Neural cell (in vitro differentiated cells): ENCODE results near the gene GNE. TPM values are rescaled to one million over a fixed set of nuclear protein-coding genes. Genes with fewer than 3 reads are reported as not detected.
A peak's percentile ranks its signal among the peaks of the same experiment; 100 is the strongest.

Experiments used
- H2AFZ ChIP-seq: fragments of 200-600, 300-800 bp; sonication (generic), shearing (Covaris generic); 2 replicates; pipeline ENCODE4 v1.6.0; 2014; ENCODE audit warnings: low read depth, mild to moderate bottlenecking, antibody characterized with exemption, low read length, moderate library complexity
- H3F3A ChIP-seq: fragments of 200-600 bp; shearing (Covaris generic); 2 replicates; pipeline ENCODE4 v1.6.1; 2016; ENCODE audit warnings: mild to moderate bottlenecking, moderate library complexity, mixed read lengths, antibody characterized with exemption, low read length; ENCODE audit not compliant: insufficient read depth, poor library complexity, severe bottlenecking
- H3K27ac ChIP-seq: fragments of 200-600, 300-800 bp; sonication (generic), shearing (Covaris generic); 2 replicates; pipeline ENCODE4 v1.5.1; 2014; ENCODE audit warnings: mild to moderate bottlenecking, low read length, moderate library complexity
- H3K27me3 ChIP-seq: fragments of 300-800, 200-600 bp; sonication (generic), shearing (Covaris generic); 2 replicates; pipeline ENCODE4 v1.6.0; 2014; ENCODE audit warnings: mild to moderate bottlenecking, low read depth, low read length, moderate library complexity; ENCODE audit not compliant: insufficient read depth
- H3K36me3 ChIP-seq: fragments of 300-800, 200-600 bp; sonication (generic), shearing (Covaris generic); 2 replicates; pipeline ENCODE4 v1.5.1; 2014; ENCODE audit warnings: mild to moderate bottlenecking, antibody characterized with exemption, low read length, moderate library complexity; ENCODE audit not compliant: insufficient read depth
- H3K4me2 ChIP-seq: fragments of 300-800, 200-600 bp; sonication (generic), shearing (Covaris generic); 2 replicates; pipeline ENCODE4 v1.6.0; 2014; ENCODE audit warnings: mild to moderate bottlenecking, low read length
- H3K4me3 ChIP-seq: fragments of 300-800, 200-600 bp; sonication (generic), shearing (Covaris generic); 2 replicates; pipeline ENCODE4 v1.5.1; 2014; ENCODE audit warnings: mild to moderate bottlenecking, low read length, moderate library complexity
- H3K79me2 ChIP-seq: fragments of 200-600 bp; shearing (Covaris generic); replicated peaks from 2 replicates; pipeline ENCODE4 v1.6.0; 2014; ENCODE audit warnings: mild to moderate bottlenecking, low read length, moderate library complexity; ENCODE audit not compliant: insufficient read depth
- H3K9ac ChIP-seq: fragments of 300-800, 200-600 bp; sonication (generic), shearing (Covaris generic); 2 replicates; pipeline ENCODE4 v1.6.1; 2016; ENCODE audit warnings: mild to moderate bottlenecking, low read length, mixed read lengths
- H3K9me2 ChIP-seq: fragments of 200-600 bp; shearing (Covaris generic); 2 replicates; pipeline ENCODE4 v1.6.1; 2016; ENCODE audit warnings: mild to moderate bottlenecking, low read length, mixed read lengths; ENCODE audit not compliant: insufficient read depth
- H3K9me3 ChIP-seq: fragments of 200-600, 300-800 bp; sonication (generic), shearing (Covaris generic); 2 replicates; pipeline ENCODE4 v1.6.1; 2016; ENCODE audit warnings: mild to moderate bottlenecking, mixed run types, low read length, moderate library complexity, mixed read lengths
- H4K20me1 ChIP-seq: fragments of 200-600 bp; shearing (Covaris generic); 2 replicates; pipeline ENCODE4 v1.6.1; 2016; ENCODE audit warnings: mild to moderate bottlenecking, mixed run types; ENCODE audit not compliant: insufficient read depth
- EP300 ChIP-seq: fragments of 450-650 bp; conservative IDR thresholded peaks from 2 replicates; pipeline ENCODE4 v1.6.1; 2014; ENCODE audit warnings: antibody characterized with exemption, mild to moderate bottlenecking, moderate library complexity; ENCODE audit not compliant: poor library complexity, severe bottlenecking
- EZH2 ChIP-seq: fragments of 200-600, 300-800 bp; shearing (Covaris generic), sonication (generic); IDR thresholded peaks from 2 replicates; pipeline ENCODE4 v1.6.1; 2014; ENCODE audit warnings: antibody characterized with exemption, low read length, borderline replicate concordance, mild to moderate bottlenecking; ENCODE audit not compliant: insufficient read depth, poor library complexity, severe bottlenecking
- MXI1 ChIP-seq: fragments of 450-650 bp; conservative IDR thresholded peaks from 2 replicates; pipeline ENCODE4 v1.6.1; 2014; ENCODE audit warnings: antibody characterized with exemption, mild to moderate bottlenecking; ENCODE audit not compliant: poor library complexity, severe bottlenecking
- POLR2AphosphoS5 ChIP-seq: IDR thresholded peaks from 2 replicates; pipeline ENCODE4 v1.6.1; 2012
- RAD21 ChIP-seq: fragments of 450-650 bp; conservative IDR thresholded peaks from 2 replicates; pipeline ENCODE4 v1.6.1; 2014; ENCODE audit warnings: antibody characterized with exemption, mild to moderate bottlenecking, moderate library complexity
- SMC3 ChIP-seq: fragments of 450-650 bp; conservative IDR thresholded peaks from 2 replicates; pipeline ENCODE4 v1.6.1; 2014; ENCODE audit warnings: antibody characterized with exemption, mild to moderate bottlenecking, moderate library complexity; ENCODE audit not compliant: poor library complexity
- TAF1 ChIP-seq: IDR thresholded peaks from 2 replicates; pipeline ENCODE4 v1.6.1; 2012; ENCODE audit warnings: low read depth
- polyA plus RNA-seq: library from polyadenylated mRNA; depleted of rRNA; stranded (reverse); fragments of >200 nt; gene quantifications from 2 replicates; pipeline ENCODE4 v1.2.3, GENCODE V29; 2014
- TF ChIP-seq, protein P1 (sequence below): fragments of 450-650 bp; IDR thresholded peaks from 2 replicates; pipeline ENCODE4 v1.5.1; 2014; ENCODE audit warnings: antibody characterized with exemption, mild to moderate bottlenecking, moderate library complexity; ENCODE audit not compliant: poor library complexity, severe bottlenecking
- TF ChIP-seq, protein P2 (sequence below): IDR thresholded peaks from 2 replicates; pipeline ENCODE4 v1.6.1; 2012; ENCODE audit warnings: borderline replicate concordance

GNE gene
- polyA plus RNA-seq, 1 donor from 2014 or later: 22.7 TPM

DNA sequence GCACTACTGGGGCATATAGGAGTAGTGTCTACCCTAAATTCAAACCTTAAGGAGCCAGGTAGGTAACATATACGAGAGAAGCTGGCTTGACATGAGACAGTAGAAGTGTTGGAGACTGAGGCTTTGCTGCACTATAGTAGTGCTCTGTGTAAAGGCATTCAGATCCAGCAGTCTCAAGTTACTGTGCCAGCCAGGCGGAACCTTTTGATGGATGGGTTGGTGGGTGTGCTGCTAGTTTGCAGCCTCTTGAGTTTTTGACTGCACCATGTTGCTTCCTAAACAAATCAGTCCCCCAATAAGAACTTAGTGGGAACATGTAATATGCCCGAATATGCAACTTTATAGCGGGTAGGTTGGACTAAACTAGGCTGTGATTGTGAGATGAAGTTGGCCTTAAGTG, 66.1 kb downstream of the GNE start:
- no peak for TF ChIP-seq MXI1
- TF ChIP-seq TAF1: no peak
- no peak for TF ChIP-seq EP300
- no peak for TF ChIP-seq RAD21
- TF ChIP-seq, protein P1, sequence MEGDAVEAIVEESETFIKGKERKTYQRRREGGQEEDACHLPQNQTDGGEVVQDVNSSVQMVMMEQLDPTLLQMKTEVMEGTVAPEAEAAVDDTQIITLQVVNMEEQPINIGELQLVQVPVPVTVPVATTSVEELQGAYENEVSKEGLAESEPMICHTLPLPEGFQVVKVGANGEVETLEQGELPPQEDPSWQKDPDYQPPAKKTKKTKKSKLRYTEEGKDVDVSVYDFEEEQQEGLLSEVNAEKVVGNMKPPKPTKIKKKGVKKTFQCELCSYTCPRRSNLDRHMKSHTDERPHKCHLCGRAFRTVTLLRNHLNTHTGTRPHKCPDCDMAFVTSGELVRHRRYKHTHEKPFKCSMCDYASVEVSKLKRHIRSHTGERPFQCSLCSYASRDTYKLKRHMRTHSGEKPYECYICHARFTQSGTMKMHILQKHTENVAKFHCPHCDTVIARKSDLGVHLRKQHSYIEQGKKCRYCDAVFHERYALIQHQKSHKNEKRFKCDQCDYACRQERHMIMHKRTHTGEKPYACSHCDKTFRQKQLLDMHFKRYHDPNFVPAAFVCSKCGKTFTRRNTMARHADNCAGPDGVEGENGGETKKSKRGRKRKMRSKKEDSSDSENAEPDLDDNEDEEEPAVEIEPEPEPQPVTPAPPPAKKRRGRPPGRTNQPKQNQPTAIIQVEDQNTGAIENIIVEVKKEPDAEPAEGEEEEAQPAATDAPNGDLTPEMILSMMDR: no peak
- Histone ChIP-seq H3K9me2 (no peaks in the 10 kb centered on the region), H3K36me3 (no peaks in the 10 kb centered on the region), H2AFZ (no peak overlapping the region), H3K9ac (peak overlapping the region; percentile 79), H3K9me3 (no peaks in the 10 kb centered on the region), H3K4me2 (peak overlapping the region; percentile 96), H3K79me2 (peaks cover 38% of the 10 kb centered on the region), H3K27ac (no peak overlapping the region), H3K4me3 (peak overlapping the region; percentile 80), H4K20me1 (no peaks in the 10 kb centered on the region), H3K27me3 (no peaks in the 10 kb centered on the region), H3F3A (no peaks in the 10 kb centered on the region)

DNA sequence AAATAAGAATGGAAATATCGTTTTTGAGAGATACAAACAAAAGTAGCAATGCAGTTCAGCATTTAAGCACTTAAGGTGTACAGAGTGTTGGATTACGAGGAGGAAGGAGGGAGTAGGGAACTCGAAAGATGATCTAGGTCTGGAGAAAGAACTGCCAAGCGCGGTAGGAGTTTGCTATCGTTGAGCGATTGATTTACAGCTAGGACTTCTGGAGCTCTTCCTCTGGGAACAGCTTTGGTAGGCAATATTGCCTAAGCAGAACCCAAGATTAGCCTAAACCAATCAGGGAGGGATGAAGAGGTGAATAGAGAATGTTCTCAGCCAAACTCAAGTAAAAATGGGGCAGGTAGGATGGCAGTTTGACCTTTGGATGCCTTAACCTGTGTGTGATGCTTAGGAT, 66.6 kb downstream of the GNE start:
- Histone ChIP-seq H3K79me2 (peaks cover 38% of the 10 kb centered on the region), H4K20me1 (no peaks in the 10 kb centered on the region), H3K27me3 (no peaks in the 10 kb centered on the region), H3K4me2 (peak overlapping the region; percentile 96), H3F3A (no peaks in the 10 kb centered on the region), H3K36me3 (no peaks in the 10 kb centered on the region), H3K9me3 (no peaks in the 10 kb centered on the region), H2AFZ (no peak overlapping the region), H3K9ac (peak overlapping the region; percentile 79), H3K9me2 (no peaks in the 10 kb centered on the region), H3K4me3 (peak overlapping the region; percentile 80), H3K27ac (peak overlapping the region; percentile 82)
- TF ChIP-seq TAF1 (no peak), POLR2AphosphoS5 (no peak), RAD21 (no peak), EP300 (no peak), EZH2 (no peak), MXI1 (no peak), SMC3 (no peak)
- TF ChIP-seq, protein P2, sequence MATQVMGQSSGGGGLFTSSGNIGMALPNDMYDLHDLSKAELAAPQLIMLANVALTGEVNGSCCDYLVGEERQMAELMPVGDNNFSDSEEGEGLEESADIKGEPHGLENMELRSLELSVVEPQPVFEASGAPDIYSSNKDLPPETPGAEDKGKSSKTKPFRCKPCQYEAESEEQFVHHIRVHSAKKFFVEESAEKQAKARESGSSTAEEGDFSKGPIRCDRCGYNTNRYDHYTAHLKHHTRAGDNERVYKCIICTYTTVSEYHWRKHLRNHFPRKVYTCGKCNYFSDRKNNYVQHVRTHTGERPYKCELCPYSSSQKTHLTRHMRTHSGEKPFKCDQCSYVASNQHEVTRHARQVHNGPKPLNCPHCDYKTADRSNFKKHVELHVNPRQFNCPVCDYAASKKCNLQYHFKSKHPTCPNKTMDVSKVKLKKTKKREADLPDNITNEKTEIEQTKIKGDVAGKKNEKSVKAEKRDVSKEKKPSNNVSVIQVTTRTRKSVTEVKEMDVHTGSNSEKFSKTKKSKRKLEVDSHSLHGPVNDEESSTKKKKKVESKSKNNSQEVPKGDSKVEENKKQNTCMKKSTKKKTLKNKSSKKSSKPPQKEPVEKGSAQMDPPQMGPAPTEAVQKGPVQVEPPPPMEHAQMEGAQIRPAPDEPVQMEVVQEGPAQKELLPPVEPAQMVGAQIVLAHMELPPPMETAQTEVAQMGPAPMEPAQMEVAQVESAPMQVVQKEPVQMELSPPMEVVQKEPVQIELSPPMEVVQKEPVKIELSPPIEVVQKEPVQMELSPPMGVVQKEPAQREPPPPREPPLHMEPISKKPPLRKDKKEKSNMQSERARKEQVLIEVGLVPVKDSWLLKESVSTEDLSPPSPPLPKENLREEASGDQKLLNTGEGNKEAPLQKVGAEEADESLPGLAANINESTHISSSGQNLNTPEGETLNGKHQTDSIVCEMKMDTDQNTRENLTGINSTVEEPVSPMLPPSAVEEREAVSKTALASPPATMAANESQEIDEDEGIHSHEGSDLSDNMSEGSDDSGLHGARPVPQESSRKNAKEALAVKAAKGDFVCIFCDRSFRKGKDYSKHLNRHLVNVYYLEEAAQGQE: no peak
- TF ChIP-seq, protein P1: no peak
